ENCODE data around the gene NMRK2. TPM values are rescaled to one million over a fixed set of nuclear protein-coding genes. Genes with fewer than 3 reads are reported as not detected.

Gene NMRK2
- total and polyA plus RNA-seq, 2 of the 13 experiments (the other 11 are each of a cell fraction or from before 2014, with no cell fraction given): not detected

- TF ChIP-seq PLRG1 (conservative IDR thresholded peaks at IDR 0.05) (no peak), GATA4 (IDR thresholded peaks at IDR 0.05; ENCODE audit: borderline replicate concordance, low read depth) (peak; percentile 88), RARA (CRISPR knock-in tag; IDR thresholded peaks at IDR 0.05) (peak; percentile 40; the same call in 1 of the 2 replicates), ZNF670 (CRISPR knock-in tag; IDR thresholded peaks at IDR 0.05; ENCODE audit: borderline replicate concordance) (no peak), ZNF296 (CRISPR knock-in tag; conservative IDR thresholded peaks at IDR 0.05) (no peak), ATF6 (CRISPR knock-in tag; conservative IDR thresholded peaks at IDR 0.05) (peak; percentile 91; the same call in 1 of the 2 replicates), ZNF724P (CRISPR knock-in tag; IDR thresholded peaks at IDR 0.05; ENCODE audit: borderline replicate concordance) (peak; percentile 91; the same call in 1 of the 2 replicates), POLR2AphosphoS5 (IDR thresholded peaks at IDR 0.05; ENCODE audit: low read depth, low read length) (peak; percentile 100), ZSCAN21 (CRISPR knock-in tag; IDR thresholded peaks at IDR 0.05; ENCODE audit: borderline replicate concordance) (peak; percentile 68; the same call in 1 of the 2 replicates), ZNF780A (CRISPR knock-in tag; IDR thresholded peaks at IDR 0.05) (0 out of 2 replicates have a peak, but pooled peaks have one; percentile 75), SMYD3 (CRISPR knock-in tag; IDR thresholded peaks at IDR 0.05) (peak; percentile 84; the same call in 1 of the 2 replicates), SP1 (IDR thresholded peaks at IDR 0.05) (no peak), SP1 (CRISPR knock-in tag; IDR thresholded peaks at IDR 0.05) (peak; percentile 79), ZNF878 (CRISPR knock-in tag; IDR thresholded peaks at IDR 0.05) (peak; percentile 66; the same call in 1 of the 2 replicates), EEA1 (CRISPR knock-in tag; IDR thresholded peaks at IDR 0.05; ENCODE audit: borderline replicate concordance) (no peak; the same call in 1 of the 2 replicates)
- TF ChIP-seq, protein P1, sequence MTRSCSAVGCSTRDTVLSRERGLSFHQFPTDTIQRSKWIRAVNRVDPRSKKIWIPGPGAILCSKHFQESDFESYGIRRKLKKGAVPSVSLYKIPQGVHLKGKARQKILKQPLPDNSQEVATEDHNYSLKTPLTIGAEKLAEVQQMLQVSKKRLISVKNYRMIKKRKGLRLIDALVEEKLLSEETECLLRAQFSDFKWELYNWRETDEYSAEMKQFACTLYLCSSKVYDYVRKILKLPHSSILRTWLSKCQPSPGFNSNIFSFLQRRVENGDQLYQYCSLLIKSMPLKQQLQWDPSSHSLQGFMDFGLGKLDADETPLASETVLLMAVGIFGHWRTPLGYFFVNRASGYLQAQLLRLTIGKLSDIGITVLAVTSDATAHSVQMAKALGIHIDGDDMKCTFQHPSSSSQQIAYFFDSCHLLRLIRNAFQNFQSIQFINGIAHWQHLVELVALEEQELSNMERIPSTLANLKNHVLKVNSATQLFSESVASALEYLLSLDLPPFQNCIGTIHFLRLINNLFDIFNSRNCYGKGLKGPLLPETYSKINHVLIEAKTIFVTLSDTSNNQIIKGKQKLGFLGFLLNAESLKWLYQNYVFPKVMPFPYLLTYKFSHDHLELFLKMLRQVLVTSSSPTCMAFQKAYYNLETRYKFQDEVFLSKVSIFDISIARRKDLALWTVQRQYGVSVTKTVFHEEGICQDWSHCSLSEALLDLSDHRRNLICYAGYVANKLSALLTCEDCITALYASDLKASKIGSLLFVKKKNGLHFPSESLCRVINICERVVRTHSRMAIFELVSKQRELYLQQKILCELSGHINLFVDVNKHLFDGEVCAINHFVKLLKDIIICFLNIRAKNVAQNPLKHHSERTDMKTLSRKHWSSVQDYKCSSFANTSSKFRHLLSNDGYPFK (CRISPR knock-in tag; IDR thresholded peaks at IDR 0.05; ENCODE audit: borderline replicate concordance): peak; percentile 83; the same call in 1 of the 2 replicates
- TF ChIP-seq, protein P2, sequence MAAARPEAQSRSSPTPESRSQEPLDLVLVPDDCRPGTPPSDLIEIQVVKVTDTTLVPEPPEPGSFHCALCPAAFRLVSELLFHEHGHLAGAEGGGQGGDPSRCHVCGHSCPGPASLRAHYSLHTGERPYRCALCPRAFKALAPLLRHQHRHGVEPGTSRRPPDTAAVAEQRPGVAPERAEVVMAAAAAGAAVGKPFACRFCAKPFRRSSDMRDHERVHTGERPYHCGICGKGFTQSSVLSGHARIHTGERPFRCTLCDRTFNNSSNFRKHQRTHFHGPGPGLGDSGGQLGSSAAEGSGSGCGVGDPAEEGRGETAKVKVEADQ (CRISPR knock-in tag; IDR thresholded peaks at IDR 0.05; ENCODE audit: borderline replicate concordance): peak; percentile 74; the same call in 1 of the 2 replicates
- TF ChIP-seq, protein P3, sequence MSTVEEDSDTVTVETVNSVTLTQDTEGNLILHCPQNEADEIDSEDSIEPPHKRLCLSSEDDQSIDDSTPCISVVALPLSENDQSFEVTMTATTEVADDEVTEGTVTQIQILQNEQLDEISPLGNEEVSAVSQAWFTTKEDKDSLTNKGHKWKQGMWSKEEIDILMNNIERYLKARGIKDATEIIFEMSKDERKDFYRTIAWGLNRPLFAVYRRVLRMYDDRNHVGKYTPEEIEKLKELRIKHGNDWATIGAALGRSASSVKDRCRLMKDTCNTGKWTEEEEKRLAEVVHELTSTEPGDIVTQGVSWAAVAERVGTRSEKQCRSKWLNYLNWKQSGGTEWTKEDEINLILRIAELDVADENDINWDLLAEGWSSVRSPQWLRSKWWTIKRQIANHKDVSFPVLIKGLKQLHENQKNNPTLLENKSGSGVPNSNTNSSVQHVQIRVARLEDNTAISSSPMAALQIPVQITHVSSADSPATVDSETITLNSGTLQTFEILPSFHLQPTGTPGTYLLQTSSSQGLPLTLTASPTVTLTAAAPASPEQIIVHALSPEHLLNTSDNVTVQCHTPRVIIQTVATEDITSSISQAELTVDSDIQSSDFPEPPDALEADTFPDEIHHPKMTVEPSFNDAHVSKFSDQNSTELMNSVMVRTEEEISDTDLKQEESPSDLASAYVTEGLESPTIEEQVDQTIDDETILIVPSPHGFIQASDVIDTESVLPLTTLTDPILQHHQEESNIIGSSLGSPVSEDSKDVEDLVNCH (CRISPR knock-in tag; IDR thresholded peaks at IDR 0.05): peak; percentile 26; the same call in 1 of the 2 replicates
Measured at GRCh38 chr19:3984908-3985642, 52.2 kb downstream of the NMRK2 start, which contains the start of gene EEF2 (continued).
